Measurements from ENCODE around the gene TUB. TPM values are rescaled to one million over a fixed set of nuclear protein-coding genes. Genes with fewer than 3 reads are reported as not detected.

The TUB gene
- total RNA-seq, 2 experiments from 2014 or later: 0.05 to 0.08 TPM

GRCh38 chr11:8081591-8082250 is 710 bp downstream of the TUB start:
- H3K4me3 Mint-ChIP-seq: peak overlapping the region; percentile 11
- no peaks in the 10 kb centered on the region for H3K36me3 Mint-ChIP-seq (ENCODE audit: low read depth)
- peaks cover 45% of the 10 kb centered on the region for H3K27me3 Mint-ChIP-seq
- no peaks in the 10 kb centered on the region for H3K4me1 Mint-ChIP-seq
- H3K9me3 Mint-ChIP-seq: no peaks in the 10 kb centered on the region
- ChIA-PET CTCF (interaction anchor here (1.2 to 1.4 kb wide), 2 partner anchors 17 to 75 kb away, joined by 4 to 7 read pairs; no protein-coding TSS in a partner anchor), POLR2A (no interaction called here)
- H3K27ac Mint-ChIP-seq: no peak overlapping the region
- DNase-seq: no peak

DNA sequence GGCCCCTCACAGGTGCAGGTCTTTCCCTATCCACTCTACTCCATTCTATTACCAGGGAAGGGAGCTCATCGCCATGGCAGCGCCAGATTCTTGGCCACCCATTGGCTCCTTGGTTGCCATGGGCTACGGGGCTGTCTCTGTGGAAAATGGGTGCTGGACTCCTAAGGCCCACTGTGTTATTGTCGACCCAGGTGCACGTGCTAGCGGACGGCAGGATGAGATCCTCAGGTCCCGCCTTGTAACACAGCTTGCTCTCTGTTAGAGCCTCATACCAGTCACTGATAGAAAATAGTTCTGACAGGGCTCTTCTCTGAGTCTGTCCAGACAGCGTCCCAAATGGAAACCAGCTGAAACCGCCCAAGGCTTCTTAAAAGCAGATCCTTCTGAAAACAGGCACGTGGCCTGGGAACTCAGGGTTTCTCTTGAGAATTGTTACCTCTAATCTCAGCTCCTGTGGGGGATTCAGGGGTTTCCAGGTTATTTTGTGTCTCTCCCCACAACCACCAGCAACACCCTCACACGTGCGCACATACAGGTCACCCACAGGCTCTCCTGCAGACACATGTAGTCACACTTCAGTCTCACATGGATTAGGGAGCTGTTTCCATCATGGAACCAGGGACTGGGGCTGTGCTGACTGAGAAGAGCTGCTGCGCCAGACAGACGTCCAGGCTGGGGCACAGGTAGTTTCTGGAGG is 1.5 kb downstream of the TUB start:
- H3K9me3 Mint-ChIP-seq: no peaks in the 10 kb centered on the region
- H3K36me3 Mint-ChIP-seq (ENCODE audit: low read depth): no peaks in the 10 kb centered on the region
- H3K27ac Mint-ChIP-seq: no peak overlapping the region
- no peaks in the 10 kb centered on the region for H3K4me1 Mint-ChIP-seq
- ChIA-PET CTCF (interaction anchor here (0.9 to 1.2 kb wide), 2 partner anchors 17 to 49 kb away, joined by 3 to 7 read pairs; no protein-coding TSS in a partner anchor), POLR2A (interaction anchor here (1.1 kb wide), 1 partner anchor 59 kb away, joined by 3 read pairs; no protein-coding TSS in a partner anchor)
- no peak for DNase-seq
- H3K27me3 Mint-ChIP-seq: peaks cover 45% of the 10 kb centered on the region
- no peak overlapping the region for H3K4me3 Mint-ChIP-seq

- CTCF ChIA-PET: interaction anchor here (0.9 to 1.2 kb wide), 2 partner anchors 16 to 50 kb away, joined by 3 to 7 read pairs; no protein-coding TSS in a partner anchor
- POLR2A ChIA-PET: interaction anchor here (1.1 kb wide), 1 partner anchor 59 kb away, joined by 3 read pairs; no protein-coding TSS in a partner anchor
- H3K27me3 Mint-ChIP-seq: peaks cover 45% of the 10 kb centered on the region
- H3K9me3 Mint-ChIP-seq: no peaks in the 10 kb centered on the region
- H3K36me3 Mint-ChIP-seq (ENCODE audit: low read depth): no peaks in the 10 kb centered on the region
- no peak overlapping the region for H3K27ac Mint-ChIP-seq
- no peak overlapping the region for H3K4me3 Mint-ChIP-seq
- DNase-seq: no peak
- H3K4me1 Mint-ChIP-seq: no peaks in the 10 kb centered on the region
These were observed 2.0 kb downstream of the TUB start for GRCh38 chr11:8083088-8083395.

- no peaks in the 10 kb centered on the region for H3K36me3 Mint-ChIP-seq (ENCODE audit: low read depth)
- peaks cover 39% of the 10 kb centered on the region for H3K27me3 Mint-ChIP-seq
- ChIA-PET POLR2A (no interaction called here), CTCF (no interaction called here)
- H3K4me1 Mint-ChIP-seq: no peaks in the 10 kb centered on the region
- H3K4me3 Mint-ChIP-seq: no peak overlapping the region
- no peak overlapping the region for H3K27ac Mint-ChIP-seq
- no peak for DNase-seq
- no peaks in the 10 kb centered on the region for H3K9me3 Mint-ChIP-seq
These were observed 2.9 kb downstream of the TUB start for GRCh38 chr11:8083871-8084281.

GRCh38 chr11:8084352-8084751 is 3.3 kb downstream of the TUB start:
- H3K27me3 Mint-ChIP-seq: peaks cover 37% of the 10 kb centered on the region
- H3K9me3 Mint-ChIP-seq: no peaks in the 10 kb centered on the region
- ChIA-PET CTCF (no interaction called here), POLR2A (no interaction called here)
- no peaks in the 10 kb centered on the region for H3K36me3 Mint-ChIP-seq (ENCODE audit: low read depth)
- H3K4me1 Mint-ChIP-seq: no peaks in the 10 kb centered on the region
- H3K27ac Mint-ChIP-seq: no peak overlapping the region
- no peak for DNase-seq
- H3K4me3 Mint-ChIP-seq: no peak overlapping the region

DNA sequence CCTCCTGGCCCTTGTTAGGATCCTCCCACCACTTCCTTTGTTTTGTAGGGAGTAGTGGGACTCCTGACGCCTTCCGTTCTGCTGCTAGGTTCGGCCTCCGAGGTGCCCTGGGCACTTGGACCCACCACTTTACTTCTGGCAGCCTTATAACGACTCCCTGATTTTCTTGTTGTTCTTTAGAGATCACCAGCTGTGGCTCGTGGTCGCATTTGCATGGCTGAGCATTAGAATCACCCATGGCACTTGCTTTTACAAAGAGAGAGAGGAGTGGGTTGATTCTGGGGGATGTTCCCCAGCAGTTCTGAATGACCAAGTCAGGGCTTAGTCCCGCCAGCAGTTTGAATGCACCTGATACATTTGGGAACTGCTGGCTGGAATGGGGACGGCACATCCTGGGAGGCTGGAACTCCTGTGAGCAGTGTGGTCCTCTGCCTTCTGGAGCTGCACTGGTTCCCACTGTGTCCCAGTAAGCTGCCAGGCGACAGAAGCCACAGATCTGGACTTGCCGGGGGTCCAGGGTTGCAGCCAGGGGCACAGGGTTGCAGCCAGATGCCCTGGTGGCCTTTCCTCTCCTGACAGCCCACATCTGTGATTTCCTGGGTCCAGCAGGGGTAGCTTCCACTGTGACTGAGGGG is 4.1 kb downstream of the TUB start:
- peaks cover 30% of the 10 kb centered on the region for H3K27me3 Mint-ChIP-seq
- DNase-seq: no peak
- no peaks in the 10 kb centered on the region for H3K9me3 Mint-ChIP-seq
- CTCF ChIA-PET: interaction anchor here (1.1 to 2.0 kb wide), 2 partner anchors 14 to 79 kb away, joined by 3 to 6 read pairs; no protein-coding TSS in a partner anchor
- no peak overlapping the region for H3K4me3 Mint-ChIP-seq
- H3K27ac Mint-ChIP-seq: no peak overlapping the region
- H3K4me1 Mint-ChIP-seq: no peaks in the 10 kb centered on the region
- no peaks in the 10 kb centered on the region for H3K36me3 Mint-ChIP-seq (ENCODE audit: low read depth)
- POLR2A ChIA-PET: no interaction called here

GRCh38 chr11:8086001-8086479 is 5.0 kb downstream of the TUB start:
- no peaks in the 10 kb centered on the region for H3K9me3 Mint-ChIP-seq
- DNase-seq: no peak
- H3K27me3 Mint-ChIP-seq: peaks cover 22% of the 10 kb centered on the region
- POLR2A ChIA-PET: no interaction called here
- H3K27ac Mint-ChIP-seq: no peak overlapping the region
- H3K36me3 Mint-ChIP-seq (ENCODE audit: low read depth): no peaks in the 10 kb centered on the region
- no peaks in the 10 kb centered on the region for H3K4me1 Mint-ChIP-seq
- CTCF ChIA-PET: interaction anchor here (1.1 to 2.0 kb wide), 2 partner anchors 13 to 80 kb away, joined by 3 to 6 read pairs; no protein-coding TSS in a partner anchor
- H3K4me3 Mint-ChIP-seq: no peak overlapping the region

- Mint-ChIP-seq H3K4me3 (no peak overlapping the region), H3K36me3 (ENCODE audit: low read depth) (no peaks in the 10 kb centered on the region), H3K9me3 (no peaks in the 10 kb centered on the region), H3K27ac (no peak overlapping the region), H3K4me1 (no peaks in the 10 kb centered on the region), H3K27me3 (peaks cover 22% of the 10 kb centered on the region)
- DNase-seq: no peak
- ChIA-PET POLR2A (no interaction called here), CTCF (interaction anchor here (1.0 to 8.6 kb wide), 3 partner anchors 13 to 100 kb away, joined by 3 to 80 read pairs (median 6); partner anchors contain the start of gene EIF3F)
These were observed 5.6 kb downstream of the TUB start for GRCh38 chr11:8086571-8086970.

DNA sequence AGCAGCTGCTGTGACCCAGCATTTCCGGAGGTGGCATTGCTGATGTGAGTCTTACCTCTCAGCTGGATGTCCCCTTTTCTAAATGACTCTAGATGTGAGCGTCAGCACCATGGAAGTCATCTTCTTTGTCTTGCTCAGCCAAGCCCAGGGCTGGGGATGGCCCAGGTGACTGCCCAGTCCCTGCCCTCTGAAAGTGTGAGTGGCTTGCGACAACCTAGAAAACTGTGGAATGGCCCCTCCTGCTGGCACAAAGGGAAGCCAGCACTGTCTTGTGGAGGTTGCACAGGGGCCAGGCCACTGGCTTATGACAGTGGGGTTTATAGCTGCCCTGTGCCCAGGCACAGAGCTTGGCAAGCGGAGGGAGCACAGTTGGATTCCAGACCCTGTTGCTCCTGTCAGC is 6.2 kb downstream of the TUB start:
- POLR2A ChIA-PET: no interaction called here
- Mint-ChIP-seq H3K36me3 (ENCODE audit: low read depth) (no peaks in the 10 kb centered on the region), H3K4me3 (no peak overlapping the region), H3K4me1 (no peaks in the 10 kb centered on the region), H3K27ac (no peak overlapping the region), H3K27me3 (peaks cover 16% of the 10 kb centered on the region), H3K9me3 (no peaks in the 10 kb centered on the region)
- no peak for DNase-seq
- CTCF ChIA-PET: interaction anchor here (1.0 to 8.6 kb wide), 3 partner anchors 13 to 101 kb away, joined by 3 to 80 read pairs (median 45); partner anchors contain the start of gene EIF3F

DNA sequence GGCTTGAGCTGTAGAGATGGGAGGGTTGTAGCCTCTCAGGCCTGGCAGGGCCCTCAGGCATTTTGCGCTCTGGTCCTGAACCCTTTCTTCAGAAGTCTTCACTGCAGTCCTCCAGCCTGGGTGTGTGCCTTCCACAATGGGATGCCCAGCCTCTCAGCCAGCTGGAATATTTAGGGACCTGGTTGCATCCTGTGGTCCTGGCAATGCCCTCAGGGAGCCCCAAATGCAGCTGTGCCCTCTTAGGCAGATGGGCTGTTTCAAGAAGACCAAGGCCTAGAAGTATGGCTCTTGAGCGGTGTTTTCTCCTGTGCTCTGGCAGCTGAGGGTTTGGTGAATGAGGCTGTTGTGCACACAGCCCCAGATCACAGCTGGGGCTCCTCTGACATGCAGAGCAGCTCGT is 6.7 kb downstream of the TUB start:
- Mint-ChIP-seq H3K27ac (no peak overlapping the region), H3K4me1 (no peaks in the 10 kb centered on the region), H3K27me3 (peaks cover 10% of the 10 kb centered on the region), H3K9me3 (no peaks in the 10 kb centered on the region), H3K4me3 (no peak overlapping the region), H3K36me3 (ENCODE audit: low read depth) (no peaks in the 10 kb centered on the region)
- POLR2A ChIA-PET: no interaction called here
- CTCF ChIA-PET: interaction anchor here (5.8 to 8.6 kb wide), 2 partner anchors 12 to 82 kb away, joined by 45 to 80 read pairs; no protein-coding TSS in a partner anchor
- DNase-seq: no peak

DNA sequence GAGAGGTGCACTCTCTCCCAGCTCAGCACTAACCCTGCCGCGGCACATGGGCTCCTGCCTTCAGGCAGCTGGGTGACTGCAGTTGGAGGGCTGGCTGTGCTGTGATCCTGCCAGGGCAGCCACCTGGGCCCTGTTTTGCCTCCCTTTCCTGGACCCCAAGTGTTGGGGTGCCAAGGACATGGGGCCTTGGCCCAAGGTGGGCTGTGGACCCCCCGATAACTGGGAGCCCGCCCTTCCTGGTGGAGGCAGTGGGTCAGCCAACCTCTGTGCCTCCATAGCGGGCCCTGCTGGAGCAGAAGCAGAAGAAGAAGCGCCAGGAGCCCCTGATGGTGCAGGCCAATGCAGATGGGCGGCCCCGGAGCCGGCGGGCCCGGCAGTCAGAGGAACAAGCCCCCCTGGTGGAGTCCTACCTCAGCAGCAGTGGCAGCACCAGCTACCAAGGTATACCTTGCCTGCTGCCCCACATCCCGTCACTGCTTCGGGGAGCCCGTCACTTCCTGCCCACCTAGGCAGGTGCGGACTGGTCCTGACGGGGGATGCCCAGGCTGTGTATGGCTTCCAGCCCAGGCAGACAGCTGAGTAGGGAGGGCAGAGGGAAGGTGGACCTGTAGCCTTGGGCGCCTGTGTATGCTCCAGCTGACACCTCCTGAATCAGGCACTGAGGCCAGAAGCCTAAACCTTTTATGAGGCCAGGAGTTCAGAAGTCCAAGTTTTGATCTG is 8.9 kb downstream of the TUB start:
- Mint-ChIP-seq H3K27ac (no peak overlapping the region), H3K36me3 (ENCODE audit: low read depth) (no peaks in the 10 kb centered on the region), H3K4me3 (no peak overlapping the region), H3K27me3 (peaks cover 4% of the 10 kb centered on the region), H3K9me3 (no peaks in the 10 kb centered on the region), H3K4me1 (no peaks in the 10 kb centered on the region)
- CTCF ChIA-PET: interaction anchor here (0.8 to 8.6 kb wide), 9 partner anchors 10 to 115 kb away, joined by 3 to 80 read pairs (median 4); partner anchors contain the start of gene EIF3F
- POLR2A ChIA-PET: no interaction called here
- no peak for DNase-seq

GRCh38 chr11:8090756-8091155 is 9.7 kb downstream of the TUB start:
- Mint-ChIP-seq H3K4me3 (no peak overlapping the region), H3K27ac (no peak overlapping the region), H3K36me3 (ENCODE audit: low read depth) (no peaks in the 10 kb centered on the region), H3K4me1 (no peaks in the 10 kb centered on the region), H3K9me3 (no peaks in the 10 kb centered on the region), H3K27me3 (peaks cover under 1% of the 10 kb centered on the region)
- POLR2A ChIA-PET: no interaction called here
- DNase-seq: peak; percentile 22
- CTCF ChIA-PET: interaction anchor here (0.8 to 8.6 kb wide), 11 partner anchors 9 to 116 kb away, joined by 3 to 80 read pairs (median 4); partner anchors contain the start of gene EIF3F
